Bronchial epithelial cell (primary cell): ENCODE measurements around the gene RPP25L. TPM values are rescaled to one million over a fixed set of nuclear protein-coding genes. Genes with fewer than 3 reads are reported as not detected.
"Not testable (repeated sequence)": the region's sequence is repeated elsewhere in the genome, so short reads cannot be mapped to it uniquely, and the experiment has no call there.

Experiments
- DNase-seq: peaks from one replicate; pipeline ENCODE4 v3.0.0-alpha.2; 2010; ENCODE audit warnings: low read depth
- FAIRE-seq: peaks from 2 replicates; lab custom pipeline; 2011; peaks lifted over from hg19 to GRCh38; lab: Jason Lieb, UNC
- H3K27me3 ChIP-seq: 2 replicates; pipeline ENCODE4 v1.5.1; 2011; ENCODE audit warnings: low read length; ENCODE audit not compliant: control insufficient read depth, insufficient read depth
- H3K36me3 ChIP-seq: 2 replicates; pipeline ENCODE4 v1.5.1; 2011; ENCODE audit warnings: low read length; ENCODE audit not compliant: control insufficient read depth, insufficient read depth
- H3K4me3 ChIP-seq: 2 replicates; pipeline ENCODE4 v1.5.1; 2011; ENCODE audit warnings: mild to moderate bottlenecking, low read depth, low read length, control low read depth
- CTCF ChIP-seq: IDR thresholded peaks from 2 replicates; pipeline ENCODE4 v1.5.1; 2011; ENCODE audit warnings: mild to moderate bottlenecking, moderate library complexity, low read length, control low read depth, inconsistent platforms; ENCODE audit not compliant: insufficient read depth, severe bottlenecking
- total RNA-seq: library from RNA; depleted of rRNA; stranded (reverse); fragments of >200 nt; gene quantifications from 2 replicates; pipeline ENCODE4 v1.2.1, GENCODE V29; 2014

RPP25L gene
- total RNA-seq, 1 donor from 2014 or later, result 45.8 TPM

- FAIRE-seq (no peak), DNase-seq (no peak)
- H3K36me3 ChIP-seq, result peaks cover 1% of the 10 kb centered on the region
- H3K27me3 ChIP-seq, result no peaks in the 10 kb centered on the region
- H3K4me3 ChIP-seq, result no peak overlapping the region
- TF ChIP-seq CTCF, result no peak
Observed at GRCh38 chr9:34644766-34645314, 32.9 kb upstream of the RPP25L start.

GRCh38 chr9:34642679-34643078 is 30.8 kb upstream of the RPP25L start:
- Histone ChIP-seq H3K4me3 (no peak overlapping the region), H3K36me3 (no peaks in the 10 kb centered on the region), H3K27me3 (no peaks in the 10 kb centered on the region)
- TF ChIP-seq CTCF, result no peak
- DNase-seq (no peak), FAIRE-seq (no peak)

GRCh38 chr9:34639322-34639721 is 27.4 kb upstream of the RPP25L start:
- not testable (repeated sequence) for FAIRE-seq, H3K4me3 ChIP-seq, H3K27me3 ChIP-seq, DNase-seq, H3K36me3 ChIP-seq

- Histone ChIP-seq H3K36me3 (peaks cover 4% of the 10 kb centered on the region), H3K27me3 (no peaks in the 10 kb centered on the region), H3K4me3 (peak overlapping the region; percentile 82)
- DNase-seq (no peak), FAIRE-seq (no peak)
- no peak for TF ChIP-seq CTCF
Observed at GRCh38 chr9:34638138-34638445, 26.2 kb upstream of the RPP25L start.

GRCh38 chr9:34637356-34638137 is 25.6 kb upstream of the RPP25L start, which contains the start of gene SIGMAR1:
Gene SIGMAR1 (minus strand): TSS chr9:34637787. CDS start chr9:34637697, 90 bp downstream.
- no peak for TF ChIP-seq CTCF
- DNase-seq (peak; percentile 69), FAIRE-seq (no peak)
- Histone ChIP-seq H3K4me3 (peak within 1 kb of the TSS; percentile 82), H3K36me3 (peaks cover 4% of the 10 kb centered on the region), H3K27me3 (no peaks in the 10 kb centered on the region)

GRCh38 chr9:34636791-34637355 is 25.0 kb upstream of the RPP25L start:
- Histone ChIP-seq H3K27me3 (no peaks in the 10 kb centered on the region), H3K4me3 (peak overlapping the region; percentile 82), H3K36me3 (peaks cover 4% of the 10 kb centered on the region)
- FAIRE-seq (no peak), DNase-seq (no peak)
- TF ChIP-seq CTCF, result no peak
